Left ventricle myocardium inferior (tissue), 1 donor: ENCODE data around the gene TAC4. TPM values are rescaled to one million over a fixed set of nuclear protein-coding genes. Genes with fewer than 3 reads are reported as not detected.

Experiments
- DNase-seq: peaks from one replicate; pipeline ENCODE4 v3.0.0-alpha.2; 2020
- H3K27ac ChIP-seq: fragments of 200-600 bp; replicated peaks from 2 replicates; pipeline ENCODE4 v1.8.0; 2021
- H3K27me3 ChIP-seq: fragments of 200-600 bp; 2 replicates; pipeline ENCODE4 v1.8.0; 2021; ENCODE audit warnings: low read depth
- H3K36me3 ChIP-seq: fragments of 200-600 bp; 2 replicates; pipeline ENCODE4 v1.8.0; 2021
- H3K4me1 ChIP-seq: fragments of 200-600 bp; 2 replicates; pipeline ENCODE4 v1.8.0; 2021
- H3K4me3 ChIP-seq: fragments of 200-600 bp; 2 replicates; pipeline ENCODE4 v1.8.0; 2021; ENCODE audit warnings: mild to moderate bottlenecking, moderate library complexity
- H3K9me3 ChIP-seq: fragments of 200-600 bp; replicated peaks from 2 replicates; pipeline ENCODE4 v1.8.0; 2021
- CTCF ChIP-seq: fragments of 200-600 bp; IDR thresholded peaks from 2 replicates; pipeline ENCODE4 v1.8.0; 2021; ENCODE audit warnings: antibody characterized with exemption, mild to moderate bottlenecking, borderline replicate concordance
- intact Hi-C: fragments of 100-400 bp; cut with micrococcal nuclease; formaldehyde crosslinking; loops from one replicate; pipeline ENCODE4 v1.11.0; 2022
- total RNA-seq: library from RNA; stranded (reverse); fragmentation: NEBNext Ultra II Directional; extraction: Animal tissue kit (Norgen Biotek cat#: 25700); gene quantifications from one replicate; pipeline ENCODE4 v1.2.1, GENCODE V29; 2021
- donor health status: DM: no; HTN: yes; CAD: no; lungs with severe emphysema.

The TAC4 gene
- total RNA-seq, 1 donor from 2014 or later: 0.44 TPM

DNA sequence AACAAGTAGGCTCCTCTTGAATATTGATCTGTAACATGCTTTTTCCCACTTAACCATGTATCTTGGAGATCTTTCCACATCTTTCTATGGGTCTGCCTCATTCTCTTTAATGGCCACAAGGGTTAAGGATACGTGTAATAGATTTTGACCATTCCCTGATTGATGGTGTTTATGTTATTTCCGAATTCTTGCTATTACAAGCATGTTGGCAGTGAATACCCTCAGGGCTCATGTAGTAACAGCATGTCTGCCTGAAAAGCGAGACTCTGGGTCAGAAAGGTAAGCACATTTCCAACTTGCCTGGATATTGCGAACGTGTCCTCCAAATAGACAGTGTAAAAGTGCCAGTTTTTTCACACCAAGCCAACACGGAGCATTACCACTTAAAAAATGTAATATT, 5.0 kb downstream of the TAC4 start:
- Histone ChIP-seq H3K4me3 (no peak overlapping the region), H3K9me3 (no peaks in the 10 kb centered on the region), H3K27me3 (no peaks in the 10 kb centered on the region), H3K27ac (no peak overlapping the region), H3K36me3 (peaks cover 8% of the 10 kb centered on the region), H3K4me1 (peaks cover 48% of the 10 kb centered on the region)
- no peak for DNase-seq
- no peak for TF ChIP-seq CTCF
- intact Hi-C loops: loop anchor here (10.0 kb wide), 1 partner anchor 278 kb away; no protein-coding TSS in a partner anchor

DNA sequence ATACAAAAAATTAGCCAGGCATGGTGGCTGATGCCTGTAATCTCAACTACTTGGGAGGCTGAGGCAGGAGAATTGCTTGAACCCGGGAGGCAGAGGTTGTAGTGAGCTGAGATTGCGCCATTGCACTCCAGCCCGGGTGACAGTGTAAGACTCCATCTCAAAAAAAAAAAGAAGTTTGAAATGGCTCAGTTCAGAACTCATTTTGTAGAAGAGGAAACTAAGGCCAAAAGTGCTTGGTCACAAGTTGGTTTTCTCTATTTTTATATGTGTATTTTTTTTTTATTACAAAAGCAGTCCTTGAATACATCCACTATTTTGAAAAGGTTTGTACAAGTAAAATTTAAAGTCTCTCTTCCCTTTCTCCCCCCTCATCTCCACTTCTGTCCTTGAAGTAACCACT, 5.5 kb downstream of the TAC4 start:
- Histone ChIP-seq H3K9me3 (no peaks in the 10 kb centered on the region), H3K4me3 (no peak overlapping the region), H3K27me3 (no peaks in the 10 kb centered on the region), H3K36me3 (peaks cover 8% of the 10 kb centered on the region), H3K4me1 (peaks cover 48% of the 10 kb centered on the region), H3K27ac (no peak overlapping the region)
- intact Hi-C loops: loop anchor here (10.0 kb wide), 1 partner anchor 278 kb away; no protein-coding TSS in a partner anchor
- no peak for DNase-seq
- no peak for TF ChIP-seq CTCF

DNA sequence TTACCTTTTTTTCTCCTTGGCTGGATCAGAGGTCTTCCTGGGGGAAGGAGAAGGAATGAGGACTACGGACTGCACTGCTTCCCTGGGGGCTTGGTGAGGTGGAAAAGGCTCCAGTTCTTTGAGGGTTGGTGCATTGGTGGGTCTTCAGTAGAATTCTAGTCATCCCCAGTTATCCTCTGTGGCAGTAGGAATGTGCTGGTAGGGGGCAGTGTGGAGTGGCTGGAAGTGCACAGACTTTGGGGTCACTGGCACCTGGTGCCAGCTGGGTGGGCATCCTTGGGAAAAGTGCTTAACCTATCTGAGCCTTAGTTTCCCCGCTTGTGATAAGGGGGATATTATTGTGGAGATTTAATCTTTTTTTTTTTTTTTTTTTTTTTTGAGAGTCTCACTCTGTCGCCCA, 6.3 kb downstream of the TAC4 start:
- no peak for TF ChIP-seq CTCF
- H3K4me3 ChIP-seq: no peak overlapping the region
- no peak overlapping the region for H3K27ac ChIP-seq
- no peaks in the 10 kb centered on the region for H3K9me3 ChIP-seq
- intact Hi-C loops: loop anchor here (10.0 kb wide), 1 partner anchor 277 kb away; no protein-coding TSS in a partner anchor
- peaks cover 8% of the 10 kb centered on the region for H3K36me3 ChIP-seq
- no peaks in the 10 kb centered on the region for H3K27me3 ChIP-seq
- DNase-seq: no peak
- H3K4me1 ChIP-seq: peaks cover 46% of the 10 kb centered on the region

DNA sequence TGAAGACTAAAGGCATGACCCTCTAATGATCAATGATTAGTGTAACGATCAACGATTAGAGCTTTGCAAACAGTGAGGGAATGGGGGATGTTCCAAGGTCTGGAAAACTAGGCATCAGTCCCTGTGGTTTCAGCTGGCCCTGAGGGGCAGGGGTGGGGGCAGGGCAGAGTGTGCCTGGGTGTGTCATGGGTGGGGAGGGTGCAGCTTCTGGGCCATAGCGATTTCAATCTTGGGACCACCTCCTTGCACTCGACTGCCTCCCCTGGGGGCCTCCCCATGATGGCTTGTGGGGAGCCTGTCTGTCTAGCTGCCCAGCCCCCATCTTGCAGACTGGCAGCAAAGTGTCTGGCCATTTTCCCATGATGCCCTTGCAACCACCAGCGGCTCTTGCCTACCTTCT, 8.4 kb downstream of the TAC4 start:
- TF ChIP-seq CTCF: no peak

GRCh38 chr17:49836111-49837030, 11.5 kb downstream of the TAC4 start:
- H3K36me3 ChIP-seq: peaks cover 11% of the 10 kb centered on the region
- H3K27me3 ChIP-seq: no peaks in the 10 kb centered on the region
- no peak overlapping the region for H3K4me3 ChIP-seq
- H3K27ac ChIP-seq: peak overlapping the region; percentile 47
- H3K9me3 ChIP-seq: no peaks in the 10 kb centered on the region
- no peak for TF ChIP-seq CTCF
- DNase-seq: no peak
- peaks cover 50% of the 10 kb centered on the region for H3K4me1 ChIP-seq
- intact Hi-C loops: no loop called here

More for the DNA sequence above, 8.4 kb downstream of the TAC4 start:
- intact Hi-C loops: no loop called here
- Histone ChIP-seq H3K27ac (peak overlapping the region; percentile 56), H3K36me3 (peaks cover 10% of the 10 kb centered on the region), H3K4me3 (no peak overlapping the region), H3K27me3 (no peaks in the 10 kb centered on the region), H3K9me3 (no peaks in the 10 kb centered on the region), H3K4me1 (peaks cover 46% of the 10 kb centered on the region)
- no peak for DNase-seq
